ENCODE measurements around the gene TRPV6.

The TRPV6 gene

GRCh38 chr7:142894112-142894984 is 8.8 kb upstream of the TRPV6 start:
- Histone ChIP-seq H3K36me3 (replicated peaks) (no peaks in the 10 kb centered on the region), H3K27me3 (replicated peaks) (peaks cover 5% of the 10 kb centered on the region), H3K27ac (no peak overlapping the region), H3K4me3 (ENCODE audit: low read depth, low read length) (no peak overlapping the region)
- in situ Hi-C loops (cut with HindIII; ENCODE audit: low pct_ligation_motif_present, low sequenced_read_pairs), result no loop called here
- no peak for DNase-seq
- no peak for TF ChIP-seq CTCF (IDR thresholded peaks at IDR 0.05; ENCODE audit: low read depth, low read length, missing control alignments)

DNA sequence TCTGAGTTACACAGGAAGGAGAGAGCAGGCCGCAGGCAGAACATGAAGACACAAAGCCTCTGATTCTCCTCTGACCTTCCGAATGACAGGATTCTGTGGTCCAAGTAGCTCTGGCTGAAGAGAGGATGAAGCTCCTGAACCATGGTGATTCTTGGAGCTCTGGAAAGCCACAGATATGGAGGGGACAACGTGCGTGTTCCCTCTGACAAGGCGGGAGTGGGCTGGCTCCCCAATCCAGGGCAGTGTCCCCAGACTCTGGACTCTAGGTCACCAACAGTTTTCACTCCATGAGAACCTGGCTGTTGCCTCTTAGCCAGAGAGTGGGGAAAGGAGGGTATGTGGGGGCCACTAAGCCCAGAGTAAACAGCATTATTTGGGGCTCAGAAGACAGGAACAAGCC is 7.4 kb upstream of the TRPV6 start:
- Histone ChIP-seq H3K4me3 (ENCODE audit: low read depth, low read length) (no peak overlapping the region), H3K27ac (no peak overlapping the region), H3K27me3 (replicated peaks) (peaks cover 5% of the 10 kb centered on the region), H3K36me3 (replicated peaks) (no peaks in the 10 kb centered on the region)
- no peak for DNase-seq
- in situ Hi-C loops (cut with HindIII; ENCODE audit: low pct_ligation_motif_present, low sequenced_read_pairs), result no loop called here
- no peak for TF ChIP-seq CTCF (IDR thresholded peaks at IDR 0.05; ENCODE audit: low read depth, low read length, missing control alignments)

GRCh38 chr7:142891490-142892082 is 6.0 kb upstream of the TRPV6 start:
- H3K27me3 ChIP-seq (replicated peaks), result peaks cover 5% of the 10 kb centered on the region
- H3K36me3 ChIP-seq (replicated peaks), result no peaks in the 10 kb centered on the region
- DNase-seq, result no peak
- no peak overlapping the region for H3K4me3 ChIP-seq (ENCODE audit: low read depth, low read length)
- no peak overlapping the region for H3K27ac ChIP-seq
- in situ Hi-C loops (cut with HindIII; ENCODE audit: low pct_ligation_motif_present, low sequenced_read_pairs), result no loop called here
- no peak for TF ChIP-seq CTCF (IDR thresholded peaks at IDR 0.05; ENCODE audit: low read depth, low read length, missing control alignments)

GRCh38 chr7:142890874-142891485 is 5.4 kb upstream of the TRPV6 start:
- TF ChIP-seq CTCF (IDR thresholded peaks at IDR 0.05; ENCODE audit: low read depth, low read length, missing control alignments), result no peak
- Histone ChIP-seq H3K27me3 (replicated peaks) (peaks cover 4% of the 10 kb centered on the region), H3K4me3 (ENCODE audit: low read depth, low read length) (no peak overlapping the region), H3K36me3 (replicated peaks) (no peaks in the 10 kb centered on the region), H3K27ac (no peak overlapping the region)
- DNase-seq, result no peak
- in situ Hi-C loops (cut with HindIII; ENCODE audit: low pct_ligation_motif_present, low sequenced_read_pairs), result no loop called here

DNA sequence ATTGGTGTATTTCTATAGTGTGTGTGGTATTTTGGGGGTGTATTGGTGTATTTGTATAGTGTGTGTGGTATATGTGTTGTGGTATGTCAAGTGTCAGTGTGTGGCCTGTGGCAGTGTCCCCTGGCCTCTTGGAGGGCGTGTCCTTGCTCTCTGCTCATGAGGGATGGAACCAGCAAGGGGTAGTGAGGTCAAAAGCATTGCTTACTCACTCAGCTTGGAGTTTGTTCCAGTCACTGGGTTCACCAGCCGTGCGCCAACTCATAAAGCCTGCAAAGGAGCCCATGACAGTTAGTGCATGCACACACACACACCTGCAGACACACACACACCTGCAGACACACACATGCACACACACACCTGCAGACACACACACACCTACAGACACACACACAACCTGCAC is 4.3 kb upstream of the TRPV6 start:
- H3K36me3 ChIP-seq (replicated peaks), result no peaks in the 10 kb centered on the region
- no peak overlapping the region for H3K4me3 ChIP-seq (ENCODE audit: low read depth, low read length)
- in situ Hi-C loops (cut with HindIII; ENCODE audit: low pct_ligation_motif_present, low sequenced_read_pairs), result no loop called here
- DNase-seq, result no peak
- no peak overlapping the region for H3K27ac ChIP-seq
- TF ChIP-seq CTCF (IDR thresholded peaks at IDR 0.05; ENCODE audit: low read depth, low read length, missing control alignments), result no peak
- H3K27me3 ChIP-seq (replicated peaks), result peaks cover under 1% of the 10 kb centered on the region
